GM23248 (cell line): ENCODE data around the gene GCC2.

Experiments used
- EZH2 ChIP-seq: fragments of 200-600 bp; sonication (generic); IDR thresholded peaks from 2 replicates; pipeline ENCODE4 v1.6.1; 2018; ENCODE audit warnings: antibody characterized with exemption, mild to moderate bottlenecking; ENCODE audit not compliant: insufficient read depth, poor library complexity, severe bottlenecking
- EZH2phosphoT487 ChIP-seq: fragments of 200-600 bp; sonication (generic); IDR thresholded peaks from 2 replicates; pipeline ENCODE4 v1.6.1; 2018; ENCODE audit warnings: antibody characterized with exemption, moderate library complexity, mild to moderate bottlenecking, low read depth; ENCODE audit not compliant: insufficient read depth

DNA sequence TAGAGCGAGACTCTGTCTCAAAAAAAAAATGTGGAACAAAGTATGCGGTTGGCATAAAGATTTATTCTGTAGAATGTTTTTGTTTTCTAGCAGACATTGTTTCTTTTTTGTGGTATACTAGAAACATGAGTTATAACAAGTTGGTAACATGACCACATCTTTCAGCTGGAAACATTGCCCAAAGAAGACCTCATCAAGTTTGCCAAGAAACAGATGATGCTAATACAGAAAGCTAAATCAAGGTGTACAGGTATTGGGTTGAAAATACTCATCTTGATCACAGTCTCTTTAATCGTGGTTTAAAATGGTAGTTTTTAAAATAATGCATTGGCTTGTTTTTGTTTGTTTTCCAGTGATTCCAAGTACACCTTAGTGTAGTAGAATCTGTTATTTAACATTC lies 1.9 kb downstream of the GCC2 start:
- TF ChIP-seq EZH2phosphoT487, result no peak
- TF ChIP-seq EZH2, result no peak
